BLaER1 (cell line): ENCODE measurements around the gene WDR86.

Source experiments
- H3K27ac ChIP-seq: shearing (Covaris generic); formaldehyde crosslinking; 2 replicates; pipeline ENCODE4 v1.8.1; 2022
- H3K27me3 ChIP-seq: shearing (Covaris generic); formaldehyde crosslinking; 2 replicates; pipeline ENCODE4 v1.8.1; 2022
- H3K36me3 ChIP-seq: shearing (Covaris generic); formaldehyde crosslinking; 2 replicates; pipeline ENCODE4 v1.8.1; 2022
- H3K4me1 ChIP-seq: shearing (Covaris generic); formaldehyde crosslinking; 2 replicates; pipeline ENCODE4 v1.8.1; 2022
- H3K4me2 ChIP-seq: shearing (Covaris generic); formaldehyde crosslinking; 2 replicates; pipeline ENCODE4 v1.8.1; 2022
- H3K4me3 ChIP-seq: shearing (Covaris generic); formaldehyde crosslinking; 2 replicates; pipeline ENCODE4 v1.8.1; 2022
- H3K9ac ChIP-seq: shearing (Covaris generic); formaldehyde crosslinking; 2 replicates; pipeline ENCODE4 v1.8.1; 2022
- H3K9me3 ChIP-seq: shearing (Covaris generic); formaldehyde crosslinking; 2 replicates; pipeline ENCODE4 v1.8.1; 2022
- H4K20me1 ChIP-seq: shearing (Covaris generic); formaldehyde crosslinking; 2 replicates; pipeline ENCODE4 v1.8.1; 2022
- Cebpa-rat ChIP-seq: shearing (Covaris generic); IDR thresholded peaks from 2 replicates; pipeline ENCODE4 v1.8.1; 2022

Gene WDR86

GRCh38 chr7:151337346-151337745 lies 72.5 kb downstream of the WDR86 start:
- no peaks in the 10 kb centered on the region for H3K27me3 ChIP-seq
- H3K9ac ChIP-seq, result no peak overlapping the region

GRCh38 chr7:151336027-151336708 lies 73.7 kb downstream of the WDR86 start:
- peaks cover 11% of the 10 kb centered on the region for H3K4me1 ChIP-seq
- no peak overlapping the region for H3K27ac ChIP-seq
- no peak overlapping the region for H3K4me2 ChIP-seq
- H3K36me3 ChIP-seq, result no peaks in the 10 kb centered on the region
- TF ChIP-seq Cebpa-rat, result no peak
- H4K20me1 ChIP-seq, result no peaks in the 10 kb centered on the region
- no peak overlapping the region for H3K4me3 ChIP-seq
- H3K9me3 ChIP-seq, result no peaks in the 10 kb centered on the region
- H3K27me3 ChIP-seq, result no peaks in the 10 kb centered on the region
- no peak overlapping the region for H3K9ac ChIP-seq

More at GRCh38 chr7:151337346-151337745, 72.5 kb downstream of the WDR86 start:
- Histone ChIP-seq H3K9me3 (no peaks in the 10 kb centered on the region), H3K4me2 (no peak overlapping the region), H3K36me3 (no peaks in the 10 kb centered on the region), H3K4me1 (peaks cover 12% of the 10 kb centered on the region), H3K4me3 (no peak overlapping the region), H4K20me1 (no peaks in the 10 kb centered on the region), H3K27ac (no peak overlapping the region)
- no peak for TF ChIP-seq Cebpa-rat

DNA sequence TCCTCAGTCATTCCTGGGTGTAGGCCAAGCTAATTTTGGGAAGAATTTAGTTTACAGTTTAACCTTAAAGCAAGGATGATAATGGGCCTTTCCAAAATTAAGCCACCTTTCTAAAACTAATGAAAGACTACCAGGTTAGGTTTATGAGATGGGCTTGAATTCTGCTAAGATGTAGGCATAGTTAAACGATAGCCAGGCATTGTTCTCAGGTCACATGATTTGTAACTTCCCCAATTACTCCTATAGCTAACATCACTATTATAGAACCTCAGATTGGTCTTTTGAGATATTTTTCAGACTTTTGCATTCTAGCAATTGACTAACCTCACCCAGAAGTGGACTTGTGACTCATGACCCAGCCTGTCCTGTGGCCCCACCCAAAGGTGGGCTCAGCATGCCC lies 75.2 kb downstream of the WDR86 start:
- Histone ChIP-seq H4K20me1 (no peaks in the 10 kb centered on the region), H3K4me1 (no peaks in the 10 kb centered on the region), H3K4me2 (no peak overlapping the region), H3K4me3 (no peak overlapping the region), H3K9ac (no peak overlapping the region), H3K27me3 (no peaks in the 10 kb centered on the region), H3K36me3 (no peaks in the 10 kb centered on the region), H3K9me3 (no peaks in the 10 kb centered on the region), H3K27ac (no peak overlapping the region)
- TF ChIP-seq Cebpa-rat, result no peak
